ENCODE results near the gene ENTR1. TPM values are rescaled to one million over a fixed set of nuclear protein-coding genes. Genes with fewer than 3 reads are reported as not detected.

Gene ENTR1
- total and polyA plus RNA-seq, 2 of the 4 experiments (the other 2 are of a cell fraction) = 14.5 to 37.3 TPM

GRCh38 chr9:136371533-136371880, 38.9 kb downstream of the ENTR1 start:
- BruUV-seq (replicated peaks) = no TSS peak
- Histone ChIP-seq H3K36me3 (ENCODE audit: control insufficient read depth, insufficient read depth, low read length) (no peaks in the 10 kb centered on the region; the same call in 1 of the 2 replicates), H2BK15ac (ENCODE audit: low read depth, low read length) (no peak overlapping the region; the same call in 2 of the 3 replicates), H3K18ac (ENCODE audit: low read depth, low read length) (no peak overlapping the region), H3K14ac (replicated peaks; ENCODE audit: low read depth, low read length) (no peak overlapping the region), H3K4ac (ENCODE audit: low read depth, low read length) (no peak overlapping the region; the same call in 1 of the 2 replicates), H2AK5ac (ENCODE audit: low read depth, low read length) (peak overlapping the region; percentile 89), H2AFZ (replicated peaks; ENCODE audit: low read length, poor library complexity) (no peak overlapping the region), H3K56ac (ENCODE audit: extremely low read depth, insufficient read depth, low read length) (no peak overlapping the region), H3K4me1 (ENCODE audit: control insufficient read depth, insufficient read depth, low read length) (peaks cover 15% of the 10 kb centered on the region), H2BK120ac (ENCODE audit: low read depth, low read length) (no peak overlapping the region; the same call in 1 of the 2 replicates), H2BK20ac (ENCODE audit: low read depth, low read length) (no peak overlapping the region), H4K91ac (ENCODE audit: insufficient read depth, low read depth, low read length) (peak overlapping the region; percentile 98; the same call in 1 of the 2 replicates), H4K8ac (ENCODE audit: low read depth in 2 of 2, low read length in 2 of 2) (no peak overlapping the region; a peak in 1 of 4 replicates), H4K5ac (ENCODE audit: low read depth, low read length) (no peak overlapping the region; the same call in 1 of the 2 replicates), H2AK9ac (replicated peaks; ENCODE audit: low read depth, low read length, poor library complexity) (peak overlapping the region; percentile 90), H4K20me1 (ENCODE audit: insufficient read depth, low read length) (no peaks in the 10 kb centered on the region), H3K9me3 (ENCODE audit: control insufficient read depth, insufficient read depth, low read length) (no peaks in the 10 kb centered on the region), H3K79me1 (ENCODE audit: low read depth in 1 of 2, low read length in 2 of 2) (no peaks in the 10 kb centered on the region; a peak in 1 of 4 replicates), H3K9me1 (ENCODE audit: insufficient read depth, low read length) (peaks cover 9% of the 10 kb centered on the region), H3K27me3 (ENCODE audit: control insufficient read depth, insufficient read depth, low read length) (no peaks in the 10 kb centered on the region), H3K9ac (ENCODE audit: low read depth, low read length) (no peak overlapping the region), H3K27ac (ENCODE audit: insufficient read depth, low read length) (no peak overlapping the region), H3K4me2 (ENCODE audit: low read depth, low read length) (no peak overlapping the region), H3K4me3 (ENCODE audit: insufficient read depth, low read depth, low read length) (no peak overlapping the region), H3K23ac (ENCODE audit: low read depth, low read length) (no peak overlapping the region), H2BK5ac (ENCODE audit: low read depth, low read length, poor library complexity, severe bottlenecking) (no peak overlapping the region)
- ChIA-PET CTCF (no interaction called here), POLR2A (ENCODE audit: unreplicated experiment) (no interaction called here)
- no peak for ATAC-seq (ENCODE audit: low read depth)
- intact Hi-C loops (cut with micrococcal nuclease) = no loop called here
- WGBS, 2 experiments (ENCODE audit: extremely low coverage in 2 of 2, insufficient read length in 1 of 2) = 88% methylated on average over 5 of the region's 13 CpGs; no CpG with 5 or more reads in 1 of the 2 experiments
- no peak for DNase-seq
- TF ChIP-seq ELK1 (IDR thresholded peaks at IDR 0.05; ENCODE audit: borderline replicate concordance, low read depth, low read length) (no peak), SMC3 (IDR thresholded peaks at IDR 0.05; ENCODE audit: low read depth, low read length) (no peak)
- in situ Hi-C loops (cut with MboI; ENCODE audit: low sequenced_read_pairs) = no loop called here
- dilution Hi-C loops (cut with HindIII; ENCODE audit: low sequenced_read_pairs, unreplicated experiment) = no loop called here

Data from IMR-90 (cell line).